IMR-90 (cell line): ENCODE measurements around the gene AATF. TPM values are rescaled to one million over a fixed set of nuclear protein-coding genes. Genes with fewer than 3 reads are reported as not detected.

Experiments
- ATAC-seq: fragments of 200-7000 bp; cut with Tn5 transposase; 2 replicates; pipeline ENCODE4 v1.9.1; 2020; ENCODE audit warnings: low read depth, mild to moderate bottlenecking, moderate library complexity
- BruUV-seq: library from RNA; stranded (reverse); fragments of 400-500 nt; replicated peaks from 2 replicates; lab custom pipeline; 2021; lab: Mats Ljungman, UMichigan
- CTCF ChIA-PET: fragments of 300-600 bp; formaldehyde crosslinking; extraction: SDS; loops from one replicate; lab custom pipeline; 2021; ENCODE audit warnings: antibody characterized with exemption; lab: Yijun Ruan, JAX
- POLR2A ChIA-PET: fragments of 300-600 bp; sonication (Branson Sonifier 250); formaldehyde crosslinking; loops from one replicate; lab custom pipeline; 2022; ENCODE audit warnings: antibody characterized with exemption; ENCODE audit not compliant: unreplicated experiment; lab: Charles Lee
- DNase-seq: peaks from one replicate; pipeline ENCODE4 v3.0.0; 2013
- H2AFZ ChIP-seq: replicated peaks from 2 replicates; pipeline ENCODE3; 2013; ENCODE audit warnings: low read length, mild to moderate bottlenecking; ENCODE audit not compliant: poor library complexity
- H2AK5ac ChIP-seq: 2 replicates; pipeline ENCODE4 v1.6.1; 2013; ENCODE audit warnings: low read depth, low read length, inconsistent platforms
- H2AK9ac ChIP-seq: replicated peaks from 2 replicates; pipeline ENCODE3; 2013; ENCODE audit warnings: mild to moderate bottlenecking, low read depth, low read length, moderate library complexity; ENCODE audit not compliant: poor library complexity
- H2BK120ac ChIP-seq: 2 replicates; pipeline ENCODE4 v1.6.1; 2013; ENCODE audit warnings: low read depth, low read length, inconsistent platforms
- H2BK15ac ChIP-seq: 3 replicates; pipeline ENCODE4 v1.6.1; 2013; ENCODE audit warnings: low read depth, low read length, inconsistent platforms
- H2BK20ac ChIP-seq: 2 replicates; pipeline ENCODE4 v1.6.1; 2013; ENCODE audit warnings: low read depth, mild to moderate bottlenecking, inconsistent platforms, low read length, moderate library complexity
- H2BK5ac ChIP-seq: 2 replicates; pipeline ENCODE4 v1.6.1; 2013; ENCODE audit warnings: mild to moderate bottlenecking, low read depth, low read length, inconsistent platforms; ENCODE audit not compliant: poor library complexity, severe bottlenecking
- H3K14ac ChIP-seq: replicated peaks from 2 replicates; pipeline ENCODE4 v1.6.1; 2013; ENCODE audit warnings: low read depth, low read length, inconsistent platforms
- H3K18ac ChIP-seq: 2 replicates; pipeline ENCODE4 v1.6.1; 2013; ENCODE audit warnings: low read depth, low read length, control low read depth
- H3K23ac ChIP-seq: 2 replicates; pipeline ENCODE4 v1.6.1; 2013; ENCODE audit warnings: low read depth, low read length, inconsistent platforms
- H3K27ac ChIP-seq: 2 replicates; pipeline ENCODE4 v1.5.1; 2013; ENCODE audit warnings: mild to moderate bottlenecking, control low read depth, low read length; ENCODE audit not compliant: insufficient read depth
- H3K27me3 ChIP-seq: 2 replicates; pipeline ENCODE4 v1.6.1; 2013; ENCODE audit warnings: low read length; ENCODE audit not compliant: control insufficient read depth, insufficient read depth
- H3K36me3 ChIP-seq: 2 replicates; pipeline ENCODE4 v1.6.1; 2013; ENCODE audit warnings: low read length, mixed read lengths; ENCODE audit not compliant: control insufficient read depth, insufficient read depth
- H3K4ac ChIP-seq: 2 replicates; pipeline ENCODE4 v1.6.1; 2013; ENCODE audit warnings: low read depth, low read length, inconsistent platforms
- H3K4me1 ChIP-seq: 2 replicates; pipeline ENCODE4 v1.6.1; 2013; ENCODE audit warnings: low read length, mixed read lengths; ENCODE audit not compliant: control insufficient read depth, insufficient read depth
- H3K4me2 ChIP-seq: 2 replicates; pipeline ENCODE4 v1.6.1; 2013; ENCODE audit warnings: low read depth, mild to moderate bottlenecking, control low read depth, low read length, moderate library complexity
- H3K4me3 ChIP-seq: 2 replicates; pipeline ENCODE4 v1.5.1; 2013; ENCODE audit warnings: low read depth, mild to moderate bottlenecking, control low read depth, low read length, moderate library complexity; ENCODE audit not compliant: insufficient read depth
- H3K56ac ChIP-seq: 2 replicates; pipeline ENCODE4 v1.6.1; 2013; ENCODE audit warnings: low read length, inconsistent platforms; ENCODE audit not compliant: insufficient read depth; ENCODE audit errors: extremely low read depth
- H3K79me1 ChIP-seq, 2 experiments: 2 replicates each; pipeline ENCODE4 v1.6.1; 2013; ENCODE audit warnings: low read length in 2 of 2, inconsistent platforms in 1 of 2, low read depth in 1 of 2
- H3K9ac ChIP-seq: 2 replicates; pipeline ENCODE4 v1.6.1; 2013; ENCODE audit warnings: low read depth, low read length, control low read depth
- H3K9me1 ChIP-seq: 2 replicates; pipeline ENCODE4 v1.6.1; 2013; ENCODE audit warnings: low read length, inconsistent platforms; ENCODE audit not compliant: insufficient read depth
- H3K9me3 ChIP-seq: 2 replicates; pipeline ENCODE4 v1.6.1; 2013; ENCODE audit warnings: low read length; ENCODE audit not compliant: control insufficient read depth, insufficient read depth
- H4K20me1 ChIP-seq: 2 replicates; pipeline ENCODE4 v1.6.1; 2013; ENCODE audit warnings: low read length, inconsistent platforms; ENCODE audit not compliant: insufficient read depth
- H4K5ac ChIP-seq: 2 replicates; pipeline ENCODE4 v1.6.1; 2013; ENCODE audit warnings: mild to moderate bottlenecking, low read depth, low read length, control low read depth
- H4K8ac ChIP-seq, 2 experiments: 2 replicates each; pipeline ENCODE4 v1.6.1; 2013; ENCODE audit warnings: low read depth in 2 of 2, low read length in 2 of 2, control low read depth in 1 of 2, inconsistent platforms in 1 of 2
- H4K91ac ChIP-seq: 2 replicates; pipeline ENCODE4 v1.6.1; 2013; ENCODE audit warnings: low read depth, low read length, inconsistent platforms; ENCODE audit not compliant: insufficient read depth
- FOS ChIP-seq: fragments of 150-350 bp; IDR thresholded peaks from 2 replicates; pipeline ENCODE4 v1.6.1; 2016; ENCODE audit warnings: low read depth, low read length
- WGBS, 2 experiments: methylation state at CpG; one replicate each; pipeline versions ENCODE4 v1.1.5 to v1.1.7; 2013; ENCODE audit warnings: missing lambda C conversion rate in 2 of 2; ENCODE audit not compliant: insufficient read length in 1 of 2; ENCODE audit errors: extremely low coverage in 2 of 2; 5-methylcytosine and 5-hydroxymethylcytosine counted together
- dilution Hi-C: fragments of 300-500 bp; cut with HindIII; formaldehyde crosslinking; loops from one replicate; pipeline ENCODE4 v1.14.3; 2018; ENCODE audit warnings: low sequenced_read_pairs; ENCODE audit not compliant: unreplicated experiment
- in situ Hi-C: fragments of 300-500 bp; cut with MboI; formaldehyde crosslinking; loops from 3 replicates; pipeline ENCODE4 v1.14.3; 2019; ENCODE audit warnings: low sequenced_read_pairs, inconsistent platforms, mixed read lengths
- intact Hi-C: fragments of 100-400 bp; cut with micrococcal nuclease; formaldehyde crosslinking; loops from 2 replicates; pipeline ENCODE4 v1.10.0; 2022
- polyA plus RNA-seq, 3 experiments: library from polyadenylated mRNA; depleted of rRNA; stranded (reverse); fragments of >200 nt; gene quantifications; 2 replicates each; pipeline ENCODE4 v1.2.3, GENCODE V29; 2012; ENCODE audit warnings: low replicate concordance in 1 of 3
- total RNA-seq: library from RNA; depleted of rRNA; stranded (reverse); fragments of >200 nt; gene quantifications from 2 replicates; pipeline ENCODE4 v1.2.3, GENCODE V29; 2012

AATF gene
- total and polyA plus RNA-seq, 2 of the 4 experiments (the other 2 are of a cell fraction): 21.0 to 34.8 TPM

GRCh38 chr17:36941265-36942010 is 7.3 kb upstream of the AATF start:
- no peak overlapping the region for H3K4ac ChIP-seq
- no peak for TF ChIP-seq FOS
- no peaks in the 10 kb centered on the region for H3K79me1 ChIP-seq
- in situ Hi-C loops: no loop called here
- no peak overlapping the region for H2BK120ac ChIP-seq
- no peaks in the 10 kb centered on the region for H3K36me3 ChIP-seq
- peaks cover 94% of the 10 kb centered on the region for H3K27me3 ChIP-seq
- ChIA-PET CTCF (no interaction called here), POLR2A (no interaction called here)
- no peak overlapping the region for H2AFZ ChIP-seq
- no peak overlapping the region for H3K4me3 ChIP-seq
- H2BK5ac ChIP-seq: no peak overlapping the region
- H4K5ac ChIP-seq: no peak overlapping the region
- H2AK9ac ChIP-seq: no peak overlapping the region
- dilution Hi-C loops: no loop called here
- H2AK5ac ChIP-seq: no peak overlapping the region
- H3K56ac ChIP-seq: no peak overlapping the region
- BruUV-seq: no TSS peak
- H3K14ac ChIP-seq: no peak overlapping the region
- no peak overlapping the region for H3K23ac ChIP-seq
- no peak overlapping the region for H3K4me2 ChIP-seq
- H3K9ac ChIP-seq: no peak overlapping the region
- WGBS, 2 experiments: 22% methylated on average over 3 of the region's 17 CpGs; no CpG with 5 or more reads in 1 of the 2 experiments
- peaks cover 16% of the 10 kb centered on the region for H3K9me3 ChIP-seq
- H4K8ac ChIP-seq: no peak overlapping the region
- intact Hi-C loops: loop anchor here (10.0 kb wide), 1 partner anchor 307 kb away; no protein-coding TSS in a partner anchor
- no peak for ATAC-seq
- no peak overlapping the region for H3K18ac ChIP-seq
- peaks cover 17% of the 10 kb centered on the region; the same call in 1 of the 2 replicates for H4K20me1 ChIP-seq
- H4K91ac ChIP-seq: no peak overlapping the region
- H2BK20ac ChIP-seq: no peak overlapping the region
- peaks cover 3% of the 10 kb centered on the region; the same call in 1 of the 2 replicates for H3K4me1 ChIP-seq
- no peak for DNase-seq
- H3K27ac ChIP-seq: no peak overlapping the region
- 0 out of 2 replicates have a peak, but pooled peaks cover 3% of the 10 kb centered on the region for H3K9me1 ChIP-seq
- no peak overlapping the region for H2BK15ac ChIP-seq
